ENCODE measurements around the gene UMODL1. TPM values are rescaled to one million over a fixed set of nuclear protein-coding genes. Genes with fewer than 3 reads are reported as not detected.

Gene UMODL1
- total RNA-seq, 1 donor from 2014 or later, result not detected

DNA sequence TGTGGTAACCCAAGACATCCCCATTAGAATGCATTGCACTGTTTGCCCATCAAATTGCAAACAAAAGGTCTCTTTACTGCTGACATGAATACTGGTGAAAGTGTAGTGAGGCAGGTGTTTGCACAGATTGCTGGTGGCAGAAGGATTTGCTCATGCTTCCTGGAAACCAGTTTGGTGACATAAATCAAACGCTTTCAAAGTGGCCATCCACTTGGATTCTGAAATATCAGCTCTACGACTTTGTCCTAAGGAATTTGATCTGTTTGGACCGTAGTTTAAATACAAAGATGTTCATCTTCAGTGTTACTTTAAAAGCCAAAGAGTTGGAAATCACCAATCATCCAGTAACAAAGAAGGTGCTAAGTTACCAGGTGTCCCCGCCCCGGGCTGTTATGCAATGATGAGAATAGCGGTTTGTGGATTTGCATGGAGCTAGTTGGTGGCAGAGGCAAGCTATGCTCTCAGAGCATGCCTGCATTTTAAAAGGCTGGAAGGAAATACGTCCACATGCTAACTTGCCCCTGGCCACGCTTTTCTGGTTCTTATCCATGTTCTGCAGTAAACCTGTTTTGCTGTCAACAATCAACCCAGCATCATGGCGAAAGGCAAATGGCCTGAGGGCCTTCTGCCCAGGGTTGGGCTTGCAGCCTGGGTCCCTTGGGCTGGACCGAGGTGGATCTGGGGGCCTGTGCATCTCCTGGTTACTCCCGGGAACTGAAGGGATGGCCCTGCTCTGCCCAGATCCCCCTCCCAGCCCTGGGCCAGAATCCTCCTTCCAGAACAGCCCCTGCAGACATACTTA, 49.2 kb downstream of the UMODL1 start:
- Histone ChIP-seq H3K9me3 (ENCODE audit: low read depth) (no peaks in the 10 kb centered on the region), H3K36me3 (no peaks in the 10 kb centered on the region), H3K4me2 (no peak overlapping the region), H3K4me3 (no peak overlapping the region), H4K20me1 (ENCODE audit: low read depth) (no peaks in the 10 kb centered on the region), H3F3A (ENCODE audit: low read depth) (no peaks in the 10 kb centered on the region), H3K27ac (no peak overlapping the region), H3K79me2 (ENCODE audit: low read depth) (no peaks in the 10 kb centered on the region), H3K4me1 (peaks cover 2% of the 10 kb centered on the region), H3K9ac (no peak overlapping the region), H3K27me3 (peaks cover 13% of the 10 kb centered on the region), H2AFZ (replicated peaks) (no peak overlapping the region)
- Mint-ChIP-seq H3K4me3 (no peak overlapping the region), H3K36me3 (no peaks in the 10 kb centered on the region), H3K4me1 (peaks cover 12% of the 10 kb centered on the region), H3K27ac (no peak overlapping the region), H3K27me3 (ENCODE audit: insufficient read depth, low read depth) (peaks cover 2% of the 10 kb centered on the region), H3K9me3 (no peaks in the 10 kb centered on the region)
- DNase-seq (ENCODE audit: low spot score), result no peak
- TF ChIP-seq CTCF (IDR thresholded peaks at IDR 0.05), result no peak
- no peak for TF ChIP-seq EZH2phosphoT487 (IDR thresholded peaks at IDR 0.05)
- no peak for TF ChIP-seq EZH2 (IDR thresholded peaks at IDR 0.05)

- no peak for DNase-seq (ENCODE audit: low spot score)
- Mint-ChIP-seq H3K4me1 (peaks cover 12% of the 10 kb centered on the region), H3K27me3 (ENCODE audit: insufficient read depth, low read depth) (peaks cover 2% of the 10 kb centered on the region), H3K36me3 (no peaks in the 10 kb centered on the region), H3K9me3 (no peaks in the 10 kb centered on the region), H3K4me3 (no peak overlapping the region), H3K27ac (peak overlapping the region; percentile 74)
- H3K4me1 ChIP-seq, result peaks cover 8% of the 10 kb centered on the region
- no peaks in the 10 kb centered on the region for H3K36me3 ChIP-seq
- no peaks in the 10 kb centered on the region for H4K20me1 ChIP-seq (ENCODE audit: low read depth)
- TF ChIP-seq EZH2phosphoT487 (IDR thresholded peaks at IDR 0.05) (no peak), CTCF (IDR thresholded peaks at IDR 0.05) (no peak), EZH2 (IDR thresholded peaks at IDR 0.05) (no peak)
- H3K27ac ChIP-seq, result no peak overlapping the region
- H3K4me3 ChIP-seq, result no peak overlapping the region
- H3K27me3 ChIP-seq, result peaks cover 13% of the 10 kb centered on the region
- H3K9ac ChIP-seq, result no peak overlapping the region
- H2AFZ ChIP-seq (replicated peaks), result no peak overlapping the region
- H3K4me2 ChIP-seq, result no peak overlapping the region
- H3F3A ChIP-seq (ENCODE audit: low read depth), result no peaks in the 10 kb centered on the region
- H3K9me3 ChIP-seq (ENCODE audit: low read depth), result no peaks in the 10 kb centered on the region
- no peaks in the 10 kb centered on the region for H3K79me2 ChIP-seq (ENCODE audit: low read depth)
Measured at GRCh38 chr21:42120903-42121535, 49.9 kb downstream of the UMODL1 start.

DNA sequence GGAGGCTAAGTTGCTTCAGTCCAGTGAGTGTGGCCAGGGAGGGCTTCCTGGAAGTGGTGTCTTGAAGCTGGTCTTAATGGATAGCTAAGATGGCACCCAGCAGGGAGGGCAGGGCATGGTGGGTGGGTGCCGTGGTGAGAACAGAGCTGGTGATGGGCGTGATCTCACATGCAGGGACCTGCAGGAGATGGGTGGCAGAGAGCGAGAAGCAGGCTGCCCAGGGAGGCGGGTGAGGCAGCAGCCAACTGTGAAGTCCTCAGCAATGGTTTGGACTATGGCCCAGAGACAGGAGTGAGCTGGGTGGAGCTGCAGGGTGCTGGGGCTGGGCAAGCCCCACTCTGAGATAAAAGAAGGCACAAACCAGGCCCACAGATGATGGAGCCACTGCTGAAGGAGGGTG, 50.7 kb downstream of the UMODL1 start:
- DNase-seq (ENCODE audit: low spot score), result no peak
- Histone ChIP-seq H3F3A (ENCODE audit: low read depth) (no peaks in the 10 kb centered on the region), H3K4me3 (no peak overlapping the region), H3K9me3 (ENCODE audit: low read depth) (no peaks in the 10 kb centered on the region), H3K27me3 (peaks cover 13% of the 10 kb centered on the region), H3K27ac (no peak overlapping the region), H3K9ac (no peak overlapping the region), H3K4me1 (peaks cover 8% of the 10 kb centered on the region), H3K36me3 (no peaks in the 10 kb centered on the region), H4K20me1 (ENCODE audit: low read depth) (no peaks in the 10 kb centered on the region), H3K4me2 (no peak overlapping the region), H2AFZ (replicated peaks) (no peak overlapping the region), H3K79me2 (ENCODE audit: low read depth) (no peaks in the 10 kb centered on the region)
- H3K27ac Mint-ChIP-seq, result peak overlapping the region; percentile 74
- no peak for TF ChIP-seq EZH2phosphoT487 (IDR thresholded peaks at IDR 0.05)
- no peak for TF ChIP-seq CTCF (IDR thresholded peaks at IDR 0.05)
- no peak for TF ChIP-seq EZH2 (IDR thresholded peaks at IDR 0.05)
- peaks cover 15% of the 10 kb centered on the region for H3K4me1 Mint-ChIP-seq
- H3K9me3 Mint-ChIP-seq, result no peaks in the 10 kb centered on the region
- H3K27me3 Mint-ChIP-seq (ENCODE audit: insufficient read depth, low read depth), result peaks cover 6% of the 10 kb centered on the region
- no peak overlapping the region for H3K4me3 Mint-ChIP-seq
- no peaks in the 10 kb centered on the region for H3K36me3 Mint-ChIP-seq
